Thyroid gland (tissue), 4 donors: Measurements from ENCODE around the gene FAM20C.

ENCODE experiments used
- POLR2A ChIP-seq, 2 donors: fragments of 450-650 bp; IDR thresholded peaks; one replicate each; pipeline ENCODE4 v1.6.1; 2017; ENCODE audit warnings: antibody characterized with exemption in 2 of 2, mild to moderate bottlenecking in 2 of 2, moderate library complexity in 1 of 2
- TF ChIP-seq, protein P1 (sequence below), 6 experiments: fragments of 200-600 bp in 3 of 6; fragments of 450-650 bp in 3 of 6; sonication (generic) in 3 of 6; IDR thresholded peaks; one replicate each; pipeline ENCODE4 v1.5.1; 2016 to 2019; ENCODE audit warnings: antibody characterized with exemption in 6 of 6, mild to moderate bottlenecking in 2 of 6, inconsistent platforms in 1 of 6, moderate library complexity in 1 of 6

- TF ChIP-seq, protein P1, sequence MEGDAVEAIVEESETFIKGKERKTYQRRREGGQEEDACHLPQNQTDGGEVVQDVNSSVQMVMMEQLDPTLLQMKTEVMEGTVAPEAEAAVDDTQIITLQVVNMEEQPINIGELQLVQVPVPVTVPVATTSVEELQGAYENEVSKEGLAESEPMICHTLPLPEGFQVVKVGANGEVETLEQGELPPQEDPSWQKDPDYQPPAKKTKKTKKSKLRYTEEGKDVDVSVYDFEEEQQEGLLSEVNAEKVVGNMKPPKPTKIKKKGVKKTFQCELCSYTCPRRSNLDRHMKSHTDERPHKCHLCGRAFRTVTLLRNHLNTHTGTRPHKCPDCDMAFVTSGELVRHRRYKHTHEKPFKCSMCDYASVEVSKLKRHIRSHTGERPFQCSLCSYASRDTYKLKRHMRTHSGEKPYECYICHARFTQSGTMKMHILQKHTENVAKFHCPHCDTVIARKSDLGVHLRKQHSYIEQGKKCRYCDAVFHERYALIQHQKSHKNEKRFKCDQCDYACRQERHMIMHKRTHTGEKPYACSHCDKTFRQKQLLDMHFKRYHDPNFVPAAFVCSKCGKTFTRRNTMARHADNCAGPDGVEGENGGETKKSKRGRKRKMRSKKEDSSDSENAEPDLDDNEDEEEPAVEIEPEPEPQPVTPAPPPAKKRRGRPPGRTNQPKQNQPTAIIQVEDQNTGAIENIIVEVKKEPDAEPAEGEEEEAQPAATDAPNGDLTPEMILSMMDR (IDR thresholded peaks at IDR 0.05), result no peak
- TF ChIP-seq POLR2A (IDR thresholded peaks at IDR 0.05), result no peak
Measured at GRCh38 chr7:284762-285722, 92.7 kb downstream of the FAM20C start.
